Measurements from ENCODE around the gene MT1H. TPM values are rescaled to one million over a fixed set of nuclear protein-coding genes. Genes with fewer than 3 reads are reported as not detected.
"Not testable (repeated sequence)": the region's sequence is repeated elsewhere in the genome, so short reads cannot be mapped to it uniquely, and the experiment has no call there.

The MT1H gene
- total and polyA plus RNA-seq, 2 donors, result 0.85 to 50.7 TPM

GRCh38 chr16:56657555-56658326 lies 11.9 kb upstream of the MT1H start, which contains the start of gene MT1F:
TSS of gene MT1F (plus strand) at chr16:56657959. CDS start at chr16:56658059, 100 bp downstream.
- WGBS, result 2% methylated on average over 46 of the region's 46 CpGs
- Histone ChIP-seq H3K4me1 (ENCODE audit: control insufficient read depth in 2 of 2, insufficient read depth in 2 of 2, low read length in 2 of 2) (peaks cover 14 to 20% of the 10 kb centered on the region in 2 donors), H3K27me3 (ENCODE audit: control insufficient read depth in 2 of 2, insufficient read depth in 1 of 2, low read length in 1 of 2) (peaks cover 39 to 92% of the 10 kb centered on the region in 2 donors), H3K27ac (ENCODE audit: low read depth in 1 of 2, low read length in 1 of 2) (peak within 1 kb of the TSS in 1 of 2 donors; percentile 53), H3K36me3 (ENCODE audit: control insufficient read depth in 2 of 2, insufficient read depth in 2 of 2, low read length in 1 of 2) (no peaks in the 10 kb centered on the region), H3K4me3 (ENCODE audit: low read length in 2 of 2) (peak within 1 kb of the TSS; percentile 52 to 65), H3K9me3 (ENCODE audit: control insufficient read depth in 2 of 2, insufficient read depth in 1 of 2, low read length in 1 of 2) (peaks cover 0 to 7% of the 10 kb centered on the region in 2 donors)
- DNase-seq (ENCODE audit: low read depth in 6 of 9, low spot score in 9 of 9), result peak in 5 of 9 donors; percentile 35 to 68 (median 48)

GRCh38 chr16:56658327-56658875 lies 11.2 kb upstream of the MT1H start:
- H3K9me3 ChIP-seq (ENCODE audit: control insufficient read depth in 2 of 2, insufficient read depth in 1 of 2, low read length in 1 of 2), result peaks cover 0 to 7% of the 10 kb centered on the region in 2 donors
- H3K4me3 ChIP-seq (ENCODE audit: low read length in 2 of 2), result peak overlapping the region in 1 of 2 donors; percentile 65
- 28% methylated on average over 10 of the region's 10 CpGs for WGBS
- peaks cover 42 to 93% of the 10 kb centered on the region in 2 donors for H3K27me3 ChIP-seq (ENCODE audit: control insufficient read depth in 2 of 2, insufficient read depth in 1 of 2, low read length in 1 of 2)
- no peaks in the 10 kb centered on the region for H3K36me3 ChIP-seq (ENCODE audit: control insufficient read depth in 2 of 2, insufficient read depth in 2 of 2, low read length in 1 of 2)
- no peak overlapping the region for H3K27ac ChIP-seq (ENCODE audit: low read depth in 1 of 2, low read length in 1 of 2)
- no peak for DNase-seq (ENCODE audit: low read depth in 6 of 9, low spot score in 9 of 9)
- peaks cover 16 to 25% of the 10 kb centered on the region in 2 donors for H3K4me1 ChIP-seq (ENCODE audit: control insufficient read depth in 2 of 2, insufficient read depth in 2 of 2, low read length in 2 of 2)

DNA sequence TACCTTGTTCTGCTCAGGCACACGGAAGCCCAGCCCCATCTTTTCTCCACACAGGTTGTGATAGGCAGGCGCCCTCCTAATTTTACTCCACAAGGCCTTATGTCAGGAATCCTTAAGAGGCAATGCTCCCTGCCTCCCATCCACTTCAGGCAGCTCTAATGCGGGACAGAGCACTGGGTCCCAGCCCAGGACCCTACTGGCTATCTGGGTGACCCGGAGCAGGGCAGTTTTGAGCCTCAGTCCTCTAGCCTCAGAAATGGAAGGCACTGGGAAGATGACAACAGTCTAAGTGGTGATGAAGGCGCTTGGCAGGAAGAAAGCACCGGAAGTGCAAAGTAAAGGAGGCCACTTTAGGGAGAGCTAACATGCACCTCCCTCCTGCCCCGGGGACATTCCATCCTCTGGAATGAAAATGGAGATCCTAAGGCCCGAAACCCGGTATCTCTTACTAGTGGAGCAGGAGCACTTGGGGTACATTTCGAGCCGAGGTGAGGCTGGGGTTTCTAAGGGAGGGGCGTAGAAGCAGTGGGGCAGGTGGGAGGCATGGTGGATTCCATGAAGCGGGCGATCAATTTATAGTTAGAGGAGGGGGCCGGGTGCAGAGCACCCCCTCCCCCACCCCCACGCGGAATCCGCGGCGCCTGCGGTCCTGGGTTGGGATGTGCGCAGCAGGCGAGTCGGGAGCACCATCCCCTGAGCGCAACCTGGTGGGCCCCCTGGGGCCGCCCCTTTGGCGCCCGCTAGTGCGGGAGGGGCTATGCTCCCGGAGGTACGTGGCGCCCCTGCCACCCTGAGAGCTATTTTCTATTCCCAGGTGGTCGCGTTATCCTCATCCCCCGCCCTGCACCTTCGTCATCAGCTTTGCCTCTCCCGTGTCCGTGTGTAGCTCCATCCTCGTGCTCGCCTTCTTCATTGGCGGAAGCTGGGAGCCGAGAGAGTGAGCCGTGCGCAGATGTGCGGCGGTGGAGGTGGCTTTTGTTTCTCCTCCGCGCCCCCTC lies 7.0 kb upstream of the MT1H start:
- WGBS, result 12% methylated on average over 48 of the region's 48 CpGs
- peak in 2 of 9 donors; percentile 33 to 58 for DNase-seq (ENCODE audit: low read depth in 6 of 9, low spot score in 9 of 9)
- Histone ChIP-seq H3K36me3 (ENCODE audit: control insufficient read depth in 2 of 2, insufficient read depth in 2 of 2, low read length in 1 of 2) (no peaks in the 10 kb centered on the region), H3K27ac (ENCODE audit: low read depth in 1 of 2, low read length in 1 of 2) (no peak overlapping the region), H3K9me3 (ENCODE audit: control insufficient read depth in 2 of 2, insufficient read depth in 1 of 2, low read length in 1 of 2) (peaks cover 0 to 7% of the 10 kb centered on the region in 2 donors), H3K4me3 (ENCODE audit: low read length in 2 of 2) (peak overlapping the region; percentile 39 to 46), H3K27me3 (ENCODE audit: control insufficient read depth in 2 of 2, insufficient read depth in 1 of 2, low read length in 1 of 2) (peaks cover 56 to 99% of the 10 kb centered on the region in 2 donors), H3K4me1 (ENCODE audit: control insufficient read depth in 2 of 2, insufficient read depth in 2 of 2, low read length in 2 of 2) (peaks cover 15 to 26% of the 10 kb centered on the region in 2 donors)

DNA sequence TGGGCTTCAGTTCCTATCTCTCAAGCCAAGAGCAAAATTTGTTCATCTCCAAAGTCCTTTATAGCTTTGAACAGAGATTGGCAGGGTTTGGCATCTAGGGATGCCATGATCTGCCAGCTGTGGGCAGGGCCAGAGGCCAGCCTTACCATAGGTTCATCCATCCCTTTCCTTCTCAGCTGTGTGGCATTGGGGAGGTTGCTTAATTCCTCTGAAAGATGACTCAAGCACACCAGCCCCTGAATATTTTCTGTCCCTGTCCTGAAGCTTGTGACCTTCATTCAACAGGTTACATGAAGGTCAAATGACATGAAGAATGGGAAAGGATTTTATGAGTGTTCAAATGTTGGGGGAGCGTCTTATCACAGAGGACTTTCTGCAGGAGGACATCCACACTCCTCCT lies 5.1 kb upstream of the MT1H start:
- H3K9me3 ChIP-seq (ENCODE audit: control insufficient read depth in 2 of 2, insufficient read depth in 1 of 2, low read length in 1 of 2), result no peaks in the 10 kb centered on the region
- peaks cover 12 to 19% of the 10 kb centered on the region in 2 donors for H3K4me1 ChIP-seq (ENCODE audit: control insufficient read depth in 2 of 2, insufficient read depth in 2 of 2, low read length in 2 of 2)
- peaks cover 58 to 99% of the 10 kb centered on the region in 2 donors for H3K27me3 ChIP-seq (ENCODE audit: control insufficient read depth in 2 of 2, insufficient read depth in 1 of 2, low read length in 1 of 2)
- DNase-seq (ENCODE audit: low read depth in 6 of 9, low spot score in 9 of 9), result no peak
- H3K4me3 ChIP-seq (ENCODE audit: low read length in 2 of 2), result no peak overlapping the region
- WGBS, result 100% methylated on average over 1 of the region's 1 CpG
- no peak overlapping the region for H3K27ac ChIP-seq (ENCODE audit: low read depth in 1 of 2, low read length in 1 of 2)
- no peaks in the 10 kb centered on the region for H3K36me3 ChIP-seq (ENCODE audit: control insufficient read depth in 2 of 2, insufficient read depth in 2 of 2, low read length in 1 of 2)

- not testable (repeated sequence) for DNase-seq (ENCODE audit: low read depth in 6 of 9, low spot score in 9 of 9); H3K4me3 ChIP-seq (ENCODE audit: low read length in 2 of 2); H3K9me3 ChIP-seq (ENCODE audit: control insufficient read depth in 2 of 2, insufficient read depth in 1 of 2, low read length in 1 of 2); H3K36me3 ChIP-seq (ENCODE audit: control insufficient read depth in 2 of 2, insufficient read depth in 2 of 2, low read length in 1 of 2); H3K27ac ChIP-seq (ENCODE audit: low read depth in 1 of 2, low read length in 1 of 2)
- peaks cover 61 to 99% of the 10 kb centered on the region in 2 donors for H3K27me3 ChIP-seq (ENCODE audit: control insufficient read depth in 2 of 2, insufficient read depth in 1 of 2, low read length in 1 of 2)
- WGBS, result 78% methylated on average over 8 of the region's 8 CpGs
- peaks cover 12 to 21% of the 10 kb centered on the region in 2 donors for H3K4me1 ChIP-seq (ENCODE audit: control insufficient read depth in 2 of 2, insufficient read depth in 2 of 2, low read length in 2 of 2)
These were observed 4.0 kb upstream of the MT1H start for GRCh38 chr16:56665286-56666261.

GRCh38 chr16:56667581-56668571 lies 1.7 kb upstream of the MT1H start, which contains the start of gene MT1G:
TSS of gene MT1G (minus strand) at chr16:56668065. CDS start at chr16:56667993, 72 bp downstream.
- H3K27me3 ChIP-seq (ENCODE audit: control insufficient read depth in 2 of 2, insufficient read depth in 1 of 2, low read length in 1 of 2), result peaks cover 71 to 100% of the 10 kb centered on the region in 2 donors
- DNase-seq (ENCODE audit: low read depth in 6 of 9, low spot score in 9 of 9), result peak in 1 of 9 donors; percentile 23
- H3K4me1 ChIP-seq (ENCODE audit: control insufficient read depth in 2 of 2, insufficient read depth in 2 of 2, low read length in 2 of 2), result peaks cover 7 to 12% of the 10 kb centered on the region in 2 donors
- H3K4me3 ChIP-seq (ENCODE audit: low read length in 2 of 2), result peak within 1 kb of the TSS in 1 of 2 donors; percentile 6
- H3K9me3 ChIP-seq (ENCODE audit: control insufficient read depth in 2 of 2, insufficient read depth in 1 of 2, low read length in 1 of 2), result no peaks in the 10 kb centered on the region
- H3K36me3 ChIP-seq (ENCODE audit: control insufficient read depth in 2 of 2, insufficient read depth in 2 of 2, low read length in 1 of 2), result no peaks in the 10 kb centered on the region
- WGBS, result 7% methylated on average over 46 of the region's 46 CpGs
- no peak within 1 kb of the TSS for H3K27ac ChIP-seq (ENCODE audit: low read depth in 1 of 2, low read length in 1 of 2)

DNA sequence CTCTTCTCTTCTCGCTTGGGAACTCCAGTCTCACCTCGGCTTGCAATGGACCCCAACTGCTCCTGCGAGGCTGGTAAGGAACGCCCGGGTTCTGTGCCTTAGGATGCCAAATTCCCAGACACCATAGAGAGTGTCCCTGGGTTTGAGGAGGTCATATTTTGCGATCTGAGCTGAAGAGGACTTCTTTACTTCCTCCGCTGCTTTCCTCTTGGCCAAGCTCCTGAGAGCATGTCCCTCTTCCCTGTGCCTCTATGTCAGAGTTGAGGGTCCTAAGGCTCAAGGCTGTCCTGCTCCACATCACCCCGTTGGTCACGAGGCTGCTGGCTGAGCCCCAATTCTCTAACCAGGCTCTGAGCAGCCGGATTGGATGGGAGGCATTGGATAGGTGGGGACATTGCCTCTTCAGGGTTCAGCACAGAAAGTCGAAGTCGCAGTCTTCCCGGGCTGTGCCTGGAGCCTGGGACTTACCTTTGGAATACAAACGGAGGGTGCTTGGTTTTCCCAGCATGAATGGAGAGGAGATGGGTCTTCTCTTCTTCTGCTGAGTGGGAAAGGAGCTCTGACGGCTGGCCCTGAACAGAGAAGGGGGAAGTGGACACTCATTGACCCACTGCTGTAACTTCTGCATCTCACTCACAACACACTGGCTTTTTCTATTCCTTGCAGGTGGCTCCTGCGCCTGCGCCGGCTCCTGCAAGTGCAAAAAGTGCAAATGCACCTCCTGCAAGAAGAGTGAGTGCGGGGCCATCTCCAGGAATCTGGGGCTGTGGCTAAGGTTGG lies 416 bp downstream of the MT1H start:
- WGBS, result 10% methylated on average over 19 of the region's 19 CpGs
- DNase-seq (ENCODE audit: low read depth in 6 of 9, low spot score in 9 of 9), result no peak
- Histone ChIP-seq H3K36me3 (ENCODE audit: control insufficient read depth in 2 of 2, insufficient read depth in 2 of 2, low read length in 1 of 2) (no peaks in the 10 kb centered on the region), H3K27ac (ENCODE audit: low read depth in 1 of 2, low read length in 1 of 2) (no peak overlapping the region), H3K4me1 (ENCODE audit: control insufficient read depth in 2 of 2, insufficient read depth in 2 of 2, low read length in 2 of 2) (peaks cover 6 to 8% of the 10 kb centered on the region in 2 donors), H3K4me3 (ENCODE audit: low read length in 2 of 2) (no peak overlapping the region), H3K9me3 (ENCODE audit: control insufficient read depth in 2 of 2, insufficient read depth in 1 of 2, low read length in 1 of 2) (no peaks in the 10 kb centered on the region), H3K27me3 (ENCODE audit: control insufficient read depth in 2 of 2, insufficient read depth in 1 of 2, low read length in 1 of 2) (peaks cover 60 to 93% of the 10 kb centered on the region in 2 donors)

Data from thymus (tissue), 11 donors.